Measurements from ENCODE around the gene DPP7. TPM values are rescaled to one million over a fixed set of nuclear protein-coding genes. Genes with fewer than 3 reads are reported as not detected.
"Not testable (repeated sequence)": the region's sequence is repeated elsewhere in the genome, so short reads cannot be mapped to it uniquely, and the experiment has no call there.

The DPP7 gene
- total RNA-seq, 4 donors from 2014 or later: 123 to 144 (median 138) TPM

GRCh38 chr9:137066096-137066861 lies 48.3 kb downstream of the DPP7 start:
- H3K4me3 ChIP-seq (ENCODE audit: low read depth, poor library complexity, severe bottlenecking): no peak overlapping the region
- no peak for TF ChIP-seq CTCF (IDR thresholded peaks at IDR 0.05)
- no peak for TF ChIP-seq POLR2A (IDR thresholded peaks at IDR 0.05)
- 89 to 91% methylated on average over 21 to 26 of the region's 26 CpGs for WGBS, 2 donors
- intact Hi-C loops (cut with DNase I; ENCODE audit: low total_unique reads): no loop called here
- no peak for DNase-seq (ENCODE audit: low spot score in 2 of 2)

GRCh38 chr9:137065336-137065967 lies 49.1 kb downstream of the DPP7 start:
- TF ChIP-seq POLR2A (IDR thresholded peaks at IDR 0.05) (no peak), CTCF (IDR thresholded peaks at IDR 0.05) (no peak)
- WGBS, 2 donors: 80 to 86% methylated on average over 21 to 23 of the region's 23 CpGs
- no peak overlapping the region for H3K4me3 ChIP-seq (ENCODE audit: low read depth, poor library complexity, severe bottlenecking)
- no peak for DNase-seq (ENCODE audit: low spot score in 2 of 2)
- intact Hi-C loops (cut with DNase I; ENCODE audit: low total_unique reads): no loop called here

- intact Hi-C loops (cut with DNase I; ENCODE audit: low total_unique reads): no loop called here
- 43 to 73% methylated on average over 9 to 11 of the region's 12 CpGs for WGBS, 2 donors
These were observed 49.7 kb downstream of the DPP7 start for GRCh38 chr9:137064880-137065164.

DNA sequence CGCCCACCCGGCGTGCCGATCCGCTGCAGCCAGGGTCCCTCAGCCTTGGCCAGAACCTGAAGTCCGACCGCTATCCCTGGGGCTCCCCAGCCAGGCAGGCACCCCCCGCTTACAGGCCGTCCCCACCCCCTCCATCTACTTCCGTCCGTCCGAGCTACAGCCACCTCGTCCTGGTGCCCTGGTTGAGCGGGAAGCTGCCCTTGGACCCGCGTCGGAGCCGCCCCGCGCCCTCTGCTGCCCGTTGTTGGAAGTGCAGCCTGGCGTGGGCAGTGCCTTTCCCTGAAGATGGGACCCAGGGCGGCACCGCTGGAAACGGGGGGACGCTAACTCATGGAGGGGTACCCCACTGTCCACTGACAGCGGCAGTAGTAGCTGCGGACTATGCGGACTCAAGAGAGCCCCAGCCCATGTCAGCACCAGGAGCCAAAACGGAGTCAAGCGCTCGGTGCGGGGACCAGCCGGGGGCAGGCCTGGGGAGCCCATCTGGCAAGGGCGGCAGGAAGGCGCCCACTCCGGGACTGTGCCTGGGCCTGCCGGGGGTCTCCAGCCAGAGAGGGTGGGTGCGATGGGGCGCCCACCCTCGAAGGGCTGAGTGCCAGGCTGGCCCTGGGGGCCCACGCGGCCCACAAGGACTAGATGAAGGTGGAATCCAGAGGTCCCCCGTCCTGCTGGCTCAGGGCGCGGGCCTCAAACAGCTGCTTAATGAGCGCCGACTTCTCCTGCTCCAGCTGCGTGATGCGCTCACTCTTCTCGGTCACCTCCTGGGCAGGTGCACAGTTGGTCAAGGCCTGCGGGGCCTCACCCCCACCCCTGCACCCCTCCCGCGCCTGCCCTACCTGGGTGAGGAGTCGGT lies 50.3 kb downstream of the DPP7 start:
- DNase-seq (ENCODE audit: low spot score in 2 of 2): peak in 1 of 2 donors; percentile 94
- intact Hi-C loops (cut with DNase I; ENCODE audit: low total_unique reads): no loop called here
- WGBS, 2 donors: 46 to 72% methylated on average over 16 to 45 of the region's 55 CpGs
- no peak overlapping the region for H3K4me3 ChIP-seq (ENCODE audit: low read depth, poor library complexity, severe bottlenecking)
- TF ChIP-seq CTCF (IDR thresholded peaks at IDR 0.05): peak in 1 of 3 donors; percentile 91
- no peak for TF ChIP-seq POLR2A (IDR thresholded peaks at IDR 0.05)

More at GRCh38 chr9:137064880-137065164, 49.7 kb downstream of the DPP7 start:
- TF ChIP-seq POLR2A (IDR thresholded peaks at IDR 0.05) (no peak), CTCF (IDR thresholded peaks at IDR 0.05) (no peak)
- no peak for DNase-seq (ENCODE audit: low spot score in 2 of 2)
- no peak overlapping the region for H3K4me3 ChIP-seq (ENCODE audit: low read depth, poor library complexity, severe bottlenecking)

GRCh38 chr9:137063311-137064026 lies 51.1 kb downstream of the DPP7 start:
- no peak overlapping the region for H3K4me3 ChIP-seq (ENCODE audit: low read depth, poor library complexity, severe bottlenecking)
- TF ChIP-seq CTCF (IDR thresholded peaks at IDR 0.05) (no peak), POLR2A (IDR thresholded peaks at IDR 0.05) (no peak)
- no peak for DNase-seq (ENCODE audit: low spot score in 2 of 2)
- 67 to 74% methylated on average over 9 to 13 of the region's 26 CpGs for WGBS, 2 donors
- intact Hi-C loops (cut with DNase I; ENCODE audit: low total_unique reads): no loop called here

- H3K4me3 ChIP-seq (ENCODE audit: low read depth, poor library complexity, severe bottlenecking); intact Hi-C loops (cut with DNase I; ENCODE audit: low total_unique reads); DNase-seq (ENCODE audit: low spot score in 2 of 2): not testable (repeated sequence)
- 73 to 87% methylated on average over 4 to 5 of the region's 9 CpGs for WGBS, 2 donors
These were observed 51.7 kb downstream of the DPP7 start for GRCh38 chr9:137062798-137063197.

Data from lower leg skin (tissue), 4 donors.